CD14-positive monocyte (primary cell): ENCODE data around the gene MYOM3. TPM values are rescaled to one million over a fixed set of nuclear protein-coding genes. Genes with fewer than 3 reads are reported as not detected.
A peak's percentile ranks its signal among the peaks of the same experiment; 100 is the strongest.

Experiments used
- DNase-seq, 3 donors: peaks; one replicate each; pipeline ENCODE4 v3.0.0-alpha.2; 2011 to 2022
- H2AFZ ChIP-seq: 2 replicates; pipeline ENCODE4 v1.6.0; 2012; ENCODE audit warnings: mild to moderate bottlenecking, low read depth, low read length, inconsistent platforms; ENCODE audit not compliant: insufficient read depth, poor library complexity, severe bottlenecking
- H3K27ac ChIP-seq, 2 donors: 1 replicate in 1 of 2; 2 replicates in 1 of 2; pipeline ENCODE4 v1.5.1; 2012 to 2013; ENCODE audit warnings: low read length in 2 of 2, control low read depth in 1 of 2, inconsistent platforms in 1 of 2, low read depth in 1 of 2, mild to moderate bottlenecking in 1 of 2
- H3K27me3 ChIP-seq, 2 donors: one replicate each; pipeline versions ENCODE4 v1.6.0 to v1.6.1; 2011 to 2013; ENCODE audit warnings: low read length in 2 of 2; ENCODE audit not compliant: control insufficient read depth in 2 of 2, insufficient read depth in 2 of 2
- H3K36me3 ChIP-seq, 2 donors: replicated peaks in 1 of 2; 1 replicate in 1 of 2; 2 replicates in 1 of 2; pipeline versions ENCODE4 v1.5.1 to v1.6.1; 2012 to 2013; ENCODE audit warnings: low read length in 2 of 2, control low read depth in 1 of 2, inconsistent platforms in 1 of 2, mild to moderate bottlenecking in 1 of 2; ENCODE audit not compliant: insufficient read depth in 2 of 2, control insufficient read depth in 1 of 2
- H3K4me1 ChIP-seq, 2 donors: 1 replicate in 1 of 2; 2 replicates in 1 of 2; pipeline versions ENCODE4 v1.5.1 to v1.6.1; 2012 to 2013; ENCODE audit warnings: low read length in 2 of 2, control low read depth in 1 of 2, inconsistent platforms in 1 of 2, mild to moderate bottlenecking in 1 of 2, moderate library complexity in 1 of 2; ENCODE audit not compliant: insufficient read depth in 2 of 2, control insufficient read depth in 1 of 2
- H3K4me2 ChIP-seq: replicated peaks from 2 replicates; pipeline ENCODE3; 2012; ENCODE audit warnings: low read length, moderate library complexity, mild to moderate bottlenecking; ENCODE audit not compliant: poor library complexity, severe bottlenecking; ENCODE audit errors: extremely low read depth
- H3K4me3 ChIP-seq, 3 experiments: fragments of 200-600 bp in 1 of 3; sonication (generic) in 1 of 3; replicated peaks in 1 of 3; 1 replicate in 2 of 3; 2 replicates in 1 of 3; pipeline ENCODE4 v1.5.1; 2011 to 2013; ENCODE audit warnings: low read length in 3 of 3, mild to moderate bottlenecking in 3 of 3, control low read depth in 2 of 3, low read depth in 2 of 3, inconsistent platforms in 1 of 3, moderate library complexity in 1 of 3
- H3K79me2 ChIP-seq: 2 replicates; pipeline ENCODE4 v1.6.0; 2012; ENCODE audit warnings: mild to moderate bottlenecking, control low read depth, inconsistent platforms, low read length, moderate library complexity; ENCODE audit not compliant: insufficient read depth
- H3K9ac ChIP-seq: 2 replicates; pipeline ENCODE4 v1.6.0; 2017; ENCODE audit warnings: low read length, mild to moderate bottlenecking; ENCODE audit not compliant: insufficient read depth, poor library complexity, severe bottlenecking
- H3K9me3 ChIP-seq, 2 donors: replicated peaks in 1 of 2; 1 replicate in 1 of 2; 2 replicates in 1 of 2; pipeline versions ENCODE4 v1.5.1 to v1.6.1; 2012 to 2013; ENCODE audit warnings: low read length in 2 of 2, control low read depth in 1 of 2; ENCODE audit not compliant: control insufficient read depth in 1 of 2, insufficient read depth in 1 of 2
- H4K20me1 ChIP-seq: 2 replicates; pipeline ENCODE4 v1.6.0; 2012; ENCODE audit warnings: mild to moderate bottlenecking, low read length, control low read depth, moderate library complexity; ENCODE audit not compliant: insufficient read depth
- H3K27ac Mint-ChIP-seq, 7 donors: one replicate each; pipeline ENCODE4 v1.8.0; 2020; ENCODE audit warnings: mild to moderate bottlenecking in 7 of 7, mixed read lengths in 7 of 7, moderate library complexity in 6 of 7, inconsistent platforms in 2 of 7
- H3K27me3 Mint-ChIP-seq, 3 donors: one replicate each; pipeline ENCODE4 v1.8.0; 2021 to 2022; ENCODE audit warnings: low read depth in 3 of 3, mild to moderate bottlenecking in 3 of 3, mixed read lengths in 3 of 3, moderate library complexity in 3 of 3, inconsistent platforms in 1 of 3
- H3K36me3 Mint-ChIP-seq, 2 donors: one replicate each; pipeline ENCODE4 v1.8.0; 2020; ENCODE audit warnings: mixed read lengths in 2 of 2, inconsistent platforms in 1 of 2, mild to moderate bottlenecking in 1 of 2
- H3K4me1 Mint-ChIP-seq: one replicate; pipeline ENCODE4 v1.8.0; 2020; ENCODE audit warnings: mild to moderate bottlenecking, mixed read lengths
- H3K4me3 Mint-ChIP-seq, 2 donors: one replicate each; pipeline ENCODE4 v1.8.0; 2020; ENCODE audit warnings: mild to moderate bottlenecking in 2 of 2, mixed read lengths in 2 of 2, moderate library complexity in 1 of 2
- H3K9me3 Mint-ChIP-seq, 7 donors: one replicate each; pipeline ENCODE4 v1.8.0; 2020 to 2022; ENCODE audit warnings: mixed read lengths in 7 of 7, mild to moderate bottlenecking in 6 of 7, moderate library complexity in 6 of 7, inconsistent platforms in 2 of 7
- CTCF ChIP-seq: fragments of 200-600 bp; IDR thresholded peaks from one replicate; pipeline ENCODE4 v1.8.0; 2022; ENCODE audit warnings: antibody characterized with exemption, mild to moderate bottlenecking
- WGBS: methylation state at CpG from one replicate; pipeline ENCODE4 v1.1.5; 2013; ENCODE audit warnings: missing lambda C conversion rate; ENCODE audit not compliant: insufficient coverage; 5-methylcytosine and 5-hydroxymethylcytosine counted together
- intact Hi-C, 2 donors: fragments of 100-400 bp; cut with micrococcal nuclease; formaldehyde crosslinking; loops; one replicate each; pipeline versions ENCODE4 v1.15.0 to v1.15.1; 2023
- polyA plus RNA-seq, 3 donors: library from polyadenylated mRNA; depleted of rRNA in 1 of 3; unstranded in 2 of 3; stranded (reverse) in 1 of 3; fragments of 300-500 nt in 2 of 3; fragments of >200 nt in 1 of 3; fragmentation: Illumina TruSeq in 2 of 3; gene quantifications; 1 replicate in 2 of 3; 2 replicates in 1 of 3; pipeline ENCODE4 v1.2.3, GENCODE V29; 2012 to 2021

The MYOM3 gene
- polyA plus RNA-seq, 3 donors = not detected

GRCh38 chr1:24147194-24147593, 35.3 kb upstream of the MYOM3 start:
- Histone ChIP-seq H3K4me1 (peaks cover 10% of the 10 kb centered on the region in 2 donors), H3K4me2 (no peak overlapping the region), H3K4me3 (no peak overlapping the region), H2AFZ (no peak overlapping the region), H3K79me2 (no peaks in the 10 kb centered on the region), H3K27ac (no peak overlapping the region), H3K27me3 (peaks cover 13 to 27% of the 10 kb centered on the region in 2 donors), H3K36me3 (no peaks in the 10 kb centered on the region), H3K9me3 (no peaks in the 10 kb centered on the region), H3K9ac (no peak overlapping the region), H4K20me1 (no peaks in the 10 kb centered on the region)
- peak overlapping the region in 1 of 7 donors; percentile 55 for H3K27ac Mint-ChIP-seq
- no peaks in the 10 kb centered on the region for H3K36me3 Mint-ChIP-seq
- 93% methylated on average over 8 of the region's 9 CpGs for WGBS
- intact Hi-C loops = no loop called here
- H3K4me3 Mint-ChIP-seq = no peak overlapping the region
- TF ChIP-seq CTCF = no peak
- peaks cover 39 to 47% (median 42%) of the 10 kb centered on the region in 3 donors for H3K27me3 Mint-ChIP-seq
- peaks cover 14% of the 10 kb centered on the region for H3K4me1 Mint-ChIP-seq
- H3K9me3 Mint-ChIP-seq = no peaks in the 10 kb centered on the region
- no peak for DNase-seq

- Histone ChIP-seq H3K36me3 (no peaks in the 10 kb centered on the region), H3K4me1 (no peaks in the 10 kb centered on the region), H4K20me1 (no peaks in the 10 kb centered on the region), H3K27me3 (no peaks in the 10 kb centered on the region), H3K9me3 (no peaks in the 10 kb centered on the region), H3K27ac (no peak within 1 kb of the TSS), H3K4me3 (no peak within 1 kb of the TSS), H3K79me2 (no peaks in the 10 kb centered on the region), H3K4me2 (no peak within 1 kb of the TSS), H3K9ac (no peak within 1 kb of the TSS), H2AFZ (no peak within 1 kb of the TSS)
- H3K36me3 Mint-ChIP-seq = no peaks in the 10 kb centered on the region
- TF ChIP-seq CTCF = no peak
- H3K27me3 Mint-ChIP-seq = peaks cover 11 to 14% (median 12%) of the 10 kb centered on the region in 3 donors
- 91% methylated on average over 10 of the region's 22 CpGs for WGBS
- intact Hi-C loops = no loop called here
- DNase-seq = no peak
- peaks cover 0 to 5% (median 0%) of the 10 kb centered on the region in 7 donors for H3K9me3 Mint-ChIP-seq
- H3K4me1 Mint-ChIP-seq = no peaks in the 10 kb centered on the region
- H3K4me3 Mint-ChIP-seq = no peak within 1 kb of the TSS
- no peak within 1 kb of the TSS for H3K27ac Mint-ChIP-seq
These were observed 30.9 kb upstream of the MYOM3 start, which contains the start of gene IL22RA1 for GRCh38 chr1:24142546-24143534. IL22RA1 (minus strand) TSS chr1:24143140; CDS start chr1:24143082, 58 bp downstream.
